MCF 10A (cell line): ENCODE data around the gene GAPT. TPM values are rescaled to one million over a fixed set of nuclear protein-coding genes. Genes with fewer than 3 reads are reported as not detected.

Experiments used
- Bru-seq: library from RNA; stranded (reverse); fragments of 400-500 nt; gene quantifications from one replicate; lab custom pipeline; 2021; lab: Mats Ljungman, UMichigan
- BruChase-seq, 2 experiments: library from RNA; stranded (reverse); fragments of 400-500 nt; gene quantifications; one replicate each; lab custom pipeline; 2021; lab: Mats Ljungman, UMichigan
- BruUV-seq: library from RNA; stranded (reverse); fragments of 400-500 nt; replicated peaks from 2 replicates; lab custom pipeline; 2021; lab: Mats Ljungman, UMichigan
- CTCF ChIA-PET: fragments of 300-600 bp; sonication (Branson Sonifier 250); formaldehyde crosslinking; extraction: SDS; loops from one replicate; lab custom pipeline; 2021; ENCODE audit warnings: antibody characterized with exemption, inconsistent platforms; lab: Yijun Ruan, JAX
- POLR2A ChIA-PET: fragments of 300-600, 350-650 bp; sonication (Branson Sonifier 250); formaldehyde crosslinking; extraction: SDS; loops from one replicate; lab custom pipeline; 2020; ENCODE audit warnings: antibody characterized with exemption, inconsistent platforms; lab: Yijun Ruan, JAX
- DNase-seq: peaks from one replicate; pipeline ENCODE4 v3.0.0-alpha.2; 2018; ENCODE audit not compliant: unreplicated experiment
- H3K27ac Mint-ChIP-seq: one replicate; pipeline ENCODE4 v1.8.0; 2022; ENCODE audit warnings: mild to moderate bottlenecking, low read depth, mixed read lengths; ENCODE audit not compliant: unreplicated experiment
- H3K27me3 Mint-ChIP-seq: one replicate; pipeline ENCODE4 v1.8.0; 2022; ENCODE audit warnings: mixed read lengths; ENCODE audit not compliant: insufficient read depth, unreplicated experiment
- H3K36me3 Mint-ChIP-seq: one replicate; pipeline ENCODE4 v1.8.0; 2022; ENCODE audit warnings: mild to moderate bottlenecking, moderate library complexity, mixed read lengths; ENCODE audit not compliant: insufficient read depth, unreplicated experiment
- H3K4me1 Mint-ChIP-seq: one replicate; pipeline ENCODE4 v1.8.0; 2022; ENCODE audit warnings: mixed read lengths; ENCODE audit not compliant: insufficient read depth, unreplicated experiment
- H3K4me3 Mint-ChIP-seq: one replicate; pipeline ENCODE4 v1.8.0; 2022; ENCODE audit warnings: mild to moderate bottlenecking, moderate library complexity, mixed read lengths; ENCODE audit not compliant: unreplicated experiment
- H3K9me3 Mint-ChIP-seq: one replicate; pipeline ENCODE4 v1.8.0; 2022; ENCODE audit warnings: mixed read lengths; ENCODE audit not compliant: unreplicated experiment
- intact Hi-C: fragments of 100-400 bp; cut with micrococcal nuclease; formaldehyde crosslinking; loops from 2 replicates; pipeline ENCODE4 v1.14.1; 2022
- long read RNA-seq: library from polyadenylated mRNA; stranded (forward); transcript quantifications from one replicate; pipeline ENCODE4 v2.0.0, GENCODE V29; 2022
- total RNA-seq: library from RNA; stranded (reverse); gene quantifications from 2 replicates; pipeline ENCODE4 v1.2.3, GENCODE V29; 2022
- TF ChIP-seq, protein P1 (sequence below): fragments of 200-600 bp; IDR thresholded peaks from one replicate; pipeline ENCODE4 v1.8.0; 2022; ENCODE audit warnings: antibody characterized with exemption, mild to moderate bottlenecking; ENCODE audit not compliant: unreplicated experiment

GAPT gene
- total RNA-seq: not detected in 2 replicates
- not detected for Bru-seq, nascent RNA
- not detected for BruChase-seq, experiment 1, labeled RNA remaining after a 6-hour chase
- BruChase-seq, experiment 2, labeled RNA remaining after a 2-hour chase: not detected
- long read RNA-seq: 0 reads

DNA sequence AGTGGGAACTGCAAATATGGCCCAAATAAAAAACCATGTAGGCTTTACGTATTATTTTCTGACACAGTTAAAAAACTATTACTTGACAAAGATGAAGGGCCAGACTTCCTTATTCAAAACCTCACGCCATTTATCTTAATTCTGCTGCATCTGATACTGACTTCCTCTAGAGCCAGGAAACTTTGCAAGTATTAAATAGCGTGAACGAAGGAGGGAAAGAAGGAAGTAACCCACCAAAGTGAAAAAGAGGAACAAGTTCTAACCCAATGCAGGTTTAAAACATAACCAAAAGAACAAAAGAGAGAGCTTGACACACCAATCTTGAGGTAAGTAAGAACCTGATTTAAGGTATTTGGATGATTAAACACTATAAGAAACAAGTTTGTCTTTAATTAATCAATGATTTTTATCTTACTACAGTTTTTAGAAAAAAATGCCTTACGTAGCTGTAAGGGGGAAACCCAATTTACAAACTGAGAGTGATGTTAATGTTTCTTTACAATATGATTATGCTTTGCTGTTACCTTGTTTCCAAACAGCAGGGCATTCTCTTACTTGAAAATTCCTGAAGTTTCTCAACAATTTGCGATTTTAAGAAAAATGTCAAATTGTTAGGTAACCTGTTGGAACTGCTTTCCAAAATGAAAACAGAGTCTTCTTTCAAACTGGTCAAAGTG, at the start of gene GAPT:
Gene GAPT, plus strand, starts transcription at position 220 of the 677 bp plus-strand sequence. CDS start 3,102 bp downstream, outside the sequence.
- TF ChIP-seq, protein P1, sequence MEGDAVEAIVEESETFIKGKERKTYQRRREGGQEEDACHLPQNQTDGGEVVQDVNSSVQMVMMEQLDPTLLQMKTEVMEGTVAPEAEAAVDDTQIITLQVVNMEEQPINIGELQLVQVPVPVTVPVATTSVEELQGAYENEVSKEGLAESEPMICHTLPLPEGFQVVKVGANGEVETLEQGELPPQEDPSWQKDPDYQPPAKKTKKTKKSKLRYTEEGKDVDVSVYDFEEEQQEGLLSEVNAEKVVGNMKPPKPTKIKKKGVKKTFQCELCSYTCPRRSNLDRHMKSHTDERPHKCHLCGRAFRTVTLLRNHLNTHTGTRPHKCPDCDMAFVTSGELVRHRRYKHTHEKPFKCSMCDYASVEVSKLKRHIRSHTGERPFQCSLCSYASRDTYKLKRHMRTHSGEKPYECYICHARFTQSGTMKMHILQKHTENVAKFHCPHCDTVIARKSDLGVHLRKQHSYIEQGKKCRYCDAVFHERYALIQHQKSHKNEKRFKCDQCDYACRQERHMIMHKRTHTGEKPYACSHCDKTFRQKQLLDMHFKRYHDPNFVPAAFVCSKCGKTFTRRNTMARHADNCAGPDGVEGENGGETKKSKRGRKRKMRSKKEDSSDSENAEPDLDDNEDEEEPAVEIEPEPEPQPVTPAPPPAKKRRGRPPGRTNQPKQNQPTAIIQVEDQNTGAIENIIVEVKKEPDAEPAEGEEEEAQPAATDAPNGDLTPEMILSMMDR: no peak
- POLR2A ChIA-PET: no interaction called here
- Mint-ChIP-seq H3K9me3 (no peaks in the 10 kb centered on the region), H3K4me3 (no peak within 1 kb of the TSS), H3K36me3 (no peaks in the 10 kb centered on the region), H3K27ac (no peak within 1 kb of the TSS), H3K27me3 (peaks cover 75% of the 10 kb centered on the region), H3K4me1 (no peaks in the 10 kb centered on the region)
- intact Hi-C loops: no loop called here
- BruUV-seq: no TSS peak
- CTCF ChIA-PET: interaction anchor here (1.0 kb wide), 1 partner anchor 990 kb away, joined by 3 read pairs; no protein-coding TSS in a partner anchor
- DNase-seq: no peak

DNA sequence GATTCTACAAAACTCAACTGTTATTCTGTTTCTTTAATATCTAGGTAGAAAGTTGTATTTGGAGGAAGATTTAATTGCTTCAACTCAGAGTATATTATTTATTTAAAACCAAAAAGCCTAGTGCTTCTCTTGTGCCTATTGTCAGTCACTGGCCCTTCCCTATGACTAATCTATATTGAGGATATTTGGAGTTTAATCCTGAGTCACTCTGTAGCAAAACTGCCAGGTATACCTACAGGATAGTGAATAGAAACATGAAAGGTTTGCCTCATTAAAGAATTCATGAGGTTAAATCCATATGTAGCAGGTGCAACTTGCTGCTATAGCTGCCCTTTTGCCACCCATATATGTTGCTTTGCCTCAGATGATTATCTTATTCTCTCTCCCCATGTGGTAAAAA, 46.4 kb upstream of the GAPT start:
- Mint-ChIP-seq H3K27me3 (no peaks in the 10 kb centered on the region), H3K36me3 (peaks cover 8% of the 10 kb centered on the region), H3K4me1 (no peaks in the 10 kb centered on the region), H3K4me3 (no peak overlapping the region), H3K27ac (no peak overlapping the region), H3K9me3 (no peaks in the 10 kb centered on the region)
- no TSS peak for BruUV-seq
- DNase-seq: no peak
- ChIA-PET POLR2A (interaction anchor here (1.4 kb wide), 1 partner anchor 11 kb away, joined by 4 read pairs; no protein-coding TSS in a partner anchor), CTCF (interaction anchor here (0.7 to 2.5 kb wide), 4 partner anchors 16 to 1153 kb away, joined by 3 to 10 read pairs (median 4); no protein-coding TSS in a partner anchor)
- TF ChIP-seq, protein P1: no peak
- intact Hi-C loops: no loop called here

- no TSS peak for BruUV-seq
- Mint-ChIP-seq H3K4me3 (no peak overlapping the region), H3K4me1 (peaks cover 7% of the 10 kb centered on the region), H3K27me3 (no peaks in the 10 kb centered on the region), H3K9me3 (no peaks in the 10 kb centered on the region), H3K36me3 (peaks cover 8% of the 10 kb centered on the region), H3K27ac (no peak overlapping the region)
- intact Hi-C loops: no loop called here
- TF ChIP-seq, protein P1: no peak
- CTCF ChIA-PET: interaction anchor here (0.6 to 2.5 kb wide), 8 partner anchors 15 to 1295 kb away, joined by 3 to 10 read pairs (median 4); no protein-coding TSS in a partner anchor
- no peak for DNase-seq
- POLR2A ChIA-PET: interaction anchor here (0.8 to 1.4 kb wide), 2 partner anchors 10 to 241 kb away, joined by 3 to 4 read pairs; no protein-coding TSS in a partner anchor
Measured at GRCh38 chr5:58446024-58446423, 45.2 kb upstream of the GAPT start.

GRCh38 chr5:58447226-58447625, 44.0 kb upstream of the GAPT start:
- no peak overlapping the region for H3K27ac Mint-ChIP-seq
- intact Hi-C loops: no loop called here
- peaks cover 13% of the 10 kb centered on the region for H3K36me3 Mint-ChIP-seq
- no peaks in the 10 kb centered on the region for H3K27me3 Mint-ChIP-seq
- ChIA-PET CTCF (interaction anchor here (0.6 to 2.5 kb wide), 3 partner anchors 509 to 560 kb away, joined by 3 to 10 read pairs (median 3); no protein-coding TSS in a partner anchor), POLR2A (interaction anchor here (0.6 to 1.5 kb wide), 3 partner anchors 12 to 386 kb away, joined by 3 to 7 read pairs (median 3); no protein-coding TSS in a partner anchor)
- TF ChIP-seq, protein P1: no peak
- H3K4me1 Mint-ChIP-seq: peaks cover 15% of the 10 kb centered on the region
- H3K4me3 Mint-ChIP-seq: no peak overlapping the region
- DNase-seq: no peak
- H3K9me3 Mint-ChIP-seq: no peaks in the 10 kb centered on the region
- BruUV-seq: no TSS peak
